H1 (cell line): ENCODE results near the gene CDH8. TPM values are rescaled to one million over a fixed set of nuclear protein-coding genes. Genes with fewer than 3 reads are reported as not detected.

ENCODE experiments used
- CTCF ChIA-PET: fragments of 300-600 bp; sonication (Branson Sonifier 250); formaldehyde crosslinking; loops from one replicate; lab custom pipeline; 2021; ENCODE audit not compliant: partially characterized antibody; lab: Charles Lee
- POLR2A ChIA-PET: fragments of 300-600 bp; sonication (Branson Sonifier 250); formaldehyde crosslinking; loops from one replicate; lab custom pipeline; 2021; ENCODE audit warnings: inconsistent platforms; ENCODE audit not compliant: partially characterized antibody; lab: Charles Lee
- DNase-seq, 2 experiments: peaks; one replicate each; pipeline versions ENCODE4 v3.0.0 to v3.0.0-alpha.2; 2010 to 2022; ENCODE audit warnings: low spot score in 2 of 2, low read depth in 1 of 2, mixed read lengths in 1 of 2
- FAIRE-seq: peaks from 2 replicates; lab custom pipeline; 2011; peaks lifted over from hg19 to GRCh38; lab: Jason Lieb, UNC
- H2AFZ ChIP-seq: 2 replicates; pipeline ENCODE4 v1.8.1; 2012; ENCODE audit warnings: low read length, inconsistent platforms
- H2AK5ac ChIP-seq: 2 replicates; pipeline ENCODE4 v1.6.1; 2013; ENCODE audit warnings: low read depth, low read length
- H2BK120ac ChIP-seq: replicated peaks from 2 replicates; pipeline ENCODE3; 2013; ENCODE audit warnings: low read depth, low read length, inconsistent platforms
- H2BK12ac ChIP-seq: 2 replicates; pipeline ENCODE4 v1.6.1; 2013; ENCODE audit warnings: low read depth, low read length
- H2BK15ac ChIP-seq: 2 replicates; pipeline ENCODE4 v1.6.1; 2013; ENCODE audit warnings: low read length
- H2BK20ac ChIP-seq: 2 replicates; pipeline ENCODE4 v1.6.1; 2013; ENCODE audit warnings: low read length
- H2BK5ac ChIP-seq: 2 replicates; pipeline ENCODE4 v1.6.1; 2013; ENCODE audit warnings: low read depth, low read length
- H3K14ac ChIP-seq: 2 replicates; pipeline ENCODE4 v1.6.1; 2013; ENCODE audit warnings: inconsistent platforms; ENCODE audit not compliant: insufficient read length
- H3K18ac ChIP-seq: 2 replicates; pipeline ENCODE4 v1.6.1; 2013; ENCODE audit warnings: low read length; ENCODE audit errors: extremely low read depth
- H3K23ac ChIP-seq: 2 replicates; pipeline ENCODE4 v1.6.1; 2013; ENCODE audit warnings: inconsistent platforms; ENCODE audit not compliant: insufficient read length
- H3K23me2 ChIP-seq: 2 replicates; pipeline ENCODE4 v1.6.1; 2013; ENCODE audit warnings: low read depth, low read length
- H3K27ac ChIP-seq: 2 replicates; pipeline ENCODE4 v1.6.1; 2011; ENCODE audit warnings: low read depth, low read length, inconsistent platforms
- H3K27me3 ChIP-seq, 4 experiments: replicated peaks in 1 of 4; 1 replicate in 1 of 4; 2 replicates in 3 of 4; pipeline versions ENCODE4 v1.6.1 to v1.8.1; 2011 to 2013; ENCODE audit warnings: low read length in 3 of 4, mild to moderate bottlenecking in 3 of 4, inconsistent platforms in 2 of 4, mixed read lengths in 2 of 4, moderate library complexity in 1 of 4; ENCODE audit not compliant: control insufficient read depth in 3 of 4, insufficient read depth in 3 of 4; ENCODE audit errors: extremely low read depth in 1 of 4
- H3K36me3 ChIP-seq, 4 experiments: 2 replicates each; pipeline versions ENCODE4 v1.6.1 to v1.8.1; 2011 to 2013; ENCODE audit warnings: mild to moderate bottlenecking in 4 of 4, low read length in 3 of 4, moderate library complexity in 2 of 4, control low read depth in 1 of 4, inconsistent platforms in 1 of 4; ENCODE audit not compliant: insufficient read depth in 4 of 4, control insufficient read depth in 2 of 4
- H3K4ac ChIP-seq: replicated peaks from 2 replicates; pipeline ENCODE3; 2013; ENCODE audit warnings: low read length, low read depth, mixed read lengths, inconsistent platforms; ENCODE audit not compliant: insufficient read length
- H3K4me1 ChIP-seq, 4 experiments: replicated peaks in 1 of 4; 1 replicate in 1 of 4; 2 replicates in 3 of 4; pipeline versions ENCODE4 v1.6.1 to v1.8.1; 2011 to 2013; ENCODE audit warnings: low read length in 3 of 4, inconsistent platforms in 2 of 4, mixed read lengths in 1 of 4; ENCODE audit not compliant: insufficient read depth in 4 of 4, control insufficient read depth in 3 of 4
- H3K4me2 ChIP-seq, 2 experiments: 2 replicates each; pipeline versions ENCODE4 v1.6.1 to v1.8.1; 2011 to 2013; ENCODE audit warnings: low read depth in 2 of 2, low read length in 2 of 2, control low read depth in 1 of 2, inconsistent platforms in 1 of 2, mild to moderate bottlenecking in 1 of 2; ENCODE audit not compliant: insufficient read depth in 1 of 2
- H3K4me3 ChIP-seq, 4 experiments: fragments of 200-600, 300-600 bp in 1 of 4; sonication (generic), shearing (Covaris generic), sonication (Bioruptor Twin) in 1 of 4; 2 replicates each; pipeline versions ENCODE4 v1.5.1 to v1.8.1; 2011 to 2016; ENCODE audit warnings: low read length in 4 of 4, low read depth in 3 of 4, control low read depth in 2 of 4, inconsistent platforms in 2 of 4, mild to moderate bottlenecking in 2 of 4, mixed read lengths in 1 of 4, moderate library complexity in 1 of 4; ENCODE audit not compliant: insufficient read depth in 2 of 4; ENCODE audit errors: extremely low read depth in 1 of 4
- H3K56ac ChIP-seq: replicated peaks from 2 replicates; pipeline ENCODE3; 2013; ENCODE audit warnings: low read depth, mild to moderate bottlenecking, mixed read lengths, low read length, inconsistent platforms; ENCODE audit not compliant: insufficient read length
- H3K79me1 ChIP-seq: 2 replicates; pipeline ENCODE4 v1.6.1; 2013; ENCODE audit warnings: low read depth, low read length, control low read depth
- H3K79me2 ChIP-seq, 2 experiments: 2 replicates each; pipeline versions ENCODE4 v1.6.1 to v1.8.1; 2012 to 2013; ENCODE audit warnings: low read length in 2 of 2, mild to moderate bottlenecking in 2 of 2, inconsistent platforms in 1 of 2; ENCODE audit not compliant: insufficient read depth in 2 of 2, control insufficient read depth in 1 of 2
- H3K9ac ChIP-seq, 4 experiments: replicated peaks in 1 of 4; 1 replicate in 1 of 4; 2 replicates in 3 of 4; pipeline versions ENCODE4 v1.6.1 to v1.8.1; 2011 to 2013; ENCODE audit warnings: low read depth in 3 of 4, low read length in 3 of 4, control low read depth in 2 of 4, mild to moderate bottlenecking in 2 of 4, moderate library complexity in 2 of 4, inconsistent platforms in 1 of 4; ENCODE audit errors: extremely low read depth in 1 of 4
- H3K9me3 ChIP-seq, 2 experiments: 2 replicates each; pipeline versions ENCODE4 v1.6.1 to v1.8.1; 2012 to 2013; ENCODE audit warnings: mild to moderate bottlenecking in 2 of 2, moderate library complexity in 2 of 2, control low read depth in 1 of 2, inconsistent platforms in 1 of 2, low read depth in 1 of 2, low read length in 1 of 2, mixed read lengths in 1 of 2; ENCODE audit not compliant: insufficient read depth in 2 of 2
- H4K20me1 ChIP-seq, 2 experiments: replicated peaks in 1 of 2; 2 replicates each; pipeline versions ENCODE3 to v1.8.1; 2011 to 2013; ENCODE audit warnings: inconsistent platforms in 2 of 2, low read length in 2 of 2, mild to moderate bottlenecking in 1 of 2; ENCODE audit not compliant: insufficient read depth in 2 of 2, control insufficient read depth in 1 of 2
- H4K5ac ChIP-seq: 2 replicates; pipeline ENCODE4 v1.6.1; 2013; ENCODE audit warnings: low read length, low read depth, mixed read lengths, inconsistent platforms; ENCODE audit not compliant: insufficient read length
- H4K8ac ChIP-seq: 2 replicates; pipeline ENCODE4 v1.8.0; 2013; ENCODE audit warnings: mild to moderate bottlenecking, moderate library complexity, low read length, inconsistent platforms; ENCODE audit not compliant: insufficient read depth; ENCODE audit errors: extremely low read depth
- H4K91ac ChIP-seq: replicated peaks from 2 replicates; pipeline ENCODE3; 2013; ENCODE audit warnings: low read length, mixed read lengths, inconsistent platforms; ENCODE audit not compliant: insufficient read length
- ZNF274 ChIP-seq: IDR thresholded peaks from 2 replicates; pipeline ENCODE4 v1.7.0; 2012; ENCODE audit warnings: low read length, borderline replicate concordance; ENCODE audit errors: extremely low read depth
- WGBS, 2 experiments: shearing (Covaris generic) in 1 of 2; methylation state at CpG; one replicate each; pipeline versions ENCODE4 v1.1.6 to v1.1.7; 2013 to 2015; ENCODE audit warnings: low lambda C conversion rate in 2 of 2, mixed read lengths in 2 of 2, inconsistent platforms in 1 of 2, low coverage in 1 of 2, missing lambda C conversion rate in 1 of 2; ENCODE audit not compliant: insufficient replicate concordance in 2 of 2, insufficient coverage in 1 of 2, insufficient read length in 1 of 2; ENCODE audit errors: extremely low coverage in 1 of 2, missing lambda C conversion rate in 1 of 2; 5-methylcytosine and 5-hydroxymethylcytosine counted together
- polyA plus RNA-seq, 7 experiments: library from polyadenylated mRNA; depleted of rRNA in 3 of 7; stranded (reverse) in 5 of 7; unstranded in 2 of 7; fragments of >200 nt in 5 of 7; fragments of 200-250 nt in 2 of 7; gene quantifications; 1 replicate in 5 of 7; 2 replicates in 1 of 7; 4 replicates in 1 of 7; pipeline versions ENCODE4 v1.2.1 to v1.2.3, GENCODE V29; 2011 to 2013; ENCODE audit warnings: missing spikeins in 2 of 7, mixed read lengths in 2 of 7
- total RNA-seq: library from RNA; stranded (reverse); fragmentation: NEBNext Ultra II Directional; extraction: Animal tissue kit (Norgen Biotek cat#: 25700); gene quantifications from 2 replicates; pipeline ENCODE4 v1.2.1, GENCODE V29; 2021
- TF ChIP-seq, protein P1 (sequence below): IDR thresholded peaks from 2 replicates; pipeline ENCODE4 v1.6.1; 2011; ENCODE audit warnings: low read length, improper control_type of control experiment
- TF ChIP-seq, protein P2 (sequence below), 3 experiments: IDR thresholded peaks; 1 replicate in 2 of 3; 2 replicates in 1 of 3; pipeline versions ENCODE4 v1.5.1 to v1.6.1; 2011; ENCODE audit warnings: low read length in 3 of 3, mild to moderate bottlenecking in 3 of 3, inconsistent platforms in 2 of 3, low read depth in 1 of 3, moderate library complexity in 1 of 3; ENCODE audit not compliant: insufficient read depth in 1 of 3; ENCODE audit errors: control extremely low read depth in 1 of 3

The CDH8 gene
- total and polyA plus RNA-seq, 2 of the 8 experiments (the other 6 are each of a cell fraction or from before 2014, with no cell fraction given), result 7.7 to 8.4 TPM

DNA sequence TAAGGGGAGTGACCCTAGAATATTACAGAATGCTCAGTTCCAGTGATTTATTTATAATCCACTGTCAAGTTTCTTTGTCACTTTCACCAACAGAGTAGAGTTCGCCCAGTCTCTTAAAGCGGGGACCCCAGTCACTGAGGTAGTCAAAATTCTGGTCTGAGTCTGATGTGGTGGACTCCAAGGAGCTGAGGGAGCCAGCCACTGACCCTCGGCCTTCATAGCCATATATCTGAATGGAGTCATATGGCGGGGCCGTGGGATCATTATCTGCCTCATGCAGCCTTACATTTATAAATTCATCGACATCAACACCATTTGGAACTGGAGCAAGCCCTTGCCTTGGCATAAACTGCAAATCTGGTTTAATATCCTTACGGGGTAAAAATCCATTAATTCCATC, 382.7 kb downstream of the CDH8 start:
- POLR2A ChIA-PET, result no interaction called here
- WGBS, 2 experiments, result 88% methylated on average over 7 of the region's 7 CpGs; no CpG with 5 or more reads in 1 of the 2 experiments
- no peaks in the 10 kb centered on the region for H3K4me1 ChIP-seq
- no peak overlapping the region for H3K23ac ChIP-seq
- FAIRE-seq (no peak), DNase-seq (no peak)
- no peaks in the 10 kb centered on the region for H3K79me2 ChIP-seq
- H2BK12ac ChIP-seq, result no peak overlapping the region
- H3K79me1 ChIP-seq, result no peaks in the 10 kb centered on the region
- H3K9me3 ChIP-seq, result no peaks in the 10 kb centered on the region
- H2BK15ac ChIP-seq, result no peak overlapping the region
- no peak overlapping the region for H3K4me2 ChIP-seq
- H4K20me1 ChIP-seq, result no peaks in the 10 kb centered on the region
- H3K27ac ChIP-seq, result no peak overlapping the region
- no peak overlapping the region; the same call in 1 of the 2 replicates for H4K8ac ChIP-seq
- H3K56ac ChIP-seq, result no peak overlapping the region
- H2BK20ac ChIP-seq, result no peak overlapping the region
- CTCF ChIA-PET, result no interaction called here
- no peaks in the 10 kb centered on the region for H3K23me2 ChIP-seq
- no peak overlapping the region for H2AK5ac ChIP-seq
- H3K4ac ChIP-seq, result no peak overlapping the region
- H3K18ac ChIP-seq, result no peak overlapping the region
- H4K91ac ChIP-seq, result no peak overlapping the region
- H3K36me3 ChIP-seq, result no peaks in the 10 kb centered on the region
- H4K5ac ChIP-seq, result no peak overlapping the region
- no peak overlapping the region for H2AFZ ChIP-seq
- H2BK5ac ChIP-seq, result no peak overlapping the region
- no peak overlapping the region for H3K14ac ChIP-seq
- H2BK120ac ChIP-seq, result no peak overlapping the region
- no peak overlapping the region for H3K4me3 ChIP-seq
- H3K27me3 ChIP-seq, result no peaks in the 10 kb centered on the region
- H3K9ac ChIP-seq, result no peak overlapping the region
- TF ChIP-seq, protein P1, sequence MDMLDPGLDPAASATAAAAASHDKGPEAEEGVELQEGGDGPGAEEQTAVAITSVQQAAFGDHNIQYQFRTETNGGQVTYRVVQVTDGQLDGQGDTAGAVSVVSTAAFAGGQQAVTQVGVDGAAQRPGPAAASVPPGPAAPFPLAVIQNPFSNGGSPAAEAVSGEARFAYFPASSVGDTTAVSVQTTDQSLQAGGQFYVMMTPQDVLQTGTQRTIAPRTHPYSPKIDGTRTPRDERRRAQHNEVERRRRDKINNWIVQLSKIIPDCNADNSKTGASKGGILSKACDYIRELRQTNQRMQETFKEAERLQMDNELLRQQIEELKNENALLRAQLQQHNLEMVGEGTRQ, result no peak
- TF ChIP-seq, protein P2, sequence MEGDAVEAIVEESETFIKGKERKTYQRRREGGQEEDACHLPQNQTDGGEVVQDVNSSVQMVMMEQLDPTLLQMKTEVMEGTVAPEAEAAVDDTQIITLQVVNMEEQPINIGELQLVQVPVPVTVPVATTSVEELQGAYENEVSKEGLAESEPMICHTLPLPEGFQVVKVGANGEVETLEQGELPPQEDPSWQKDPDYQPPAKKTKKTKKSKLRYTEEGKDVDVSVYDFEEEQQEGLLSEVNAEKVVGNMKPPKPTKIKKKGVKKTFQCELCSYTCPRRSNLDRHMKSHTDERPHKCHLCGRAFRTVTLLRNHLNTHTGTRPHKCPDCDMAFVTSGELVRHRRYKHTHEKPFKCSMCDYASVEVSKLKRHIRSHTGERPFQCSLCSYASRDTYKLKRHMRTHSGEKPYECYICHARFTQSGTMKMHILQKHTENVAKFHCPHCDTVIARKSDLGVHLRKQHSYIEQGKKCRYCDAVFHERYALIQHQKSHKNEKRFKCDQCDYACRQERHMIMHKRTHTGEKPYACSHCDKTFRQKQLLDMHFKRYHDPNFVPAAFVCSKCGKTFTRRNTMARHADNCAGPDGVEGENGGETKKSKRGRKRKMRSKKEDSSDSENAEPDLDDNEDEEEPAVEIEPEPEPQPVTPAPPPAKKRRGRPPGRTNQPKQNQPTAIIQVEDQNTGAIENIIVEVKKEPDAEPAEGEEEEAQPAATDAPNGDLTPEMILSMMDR (IDR thresholded peaks at IDR 0.05; ENCODE audit: control extremely low read depth in 1 of 3, insufficient read depth in 1 of 3, low read depth in 1 of 3, low read length in 3 of 3), result no peak
- no peak for TF ChIP-seq ZNF274
